Measurements from ENCODE around the gene SMARCD1.
"Not testable (repeated sequence)": the region's sequence is repeated elsewhere in the genome, so short reads cannot be mapped to it uniquely, and the experiment has no call there.

The SMARCD1 gene

GRCh38 chr12:50142993-50143392 lies 57.9 kb downstream of the SMARCD1 start:
- no peak for DNase-seq

GRCh38 chr12:50145439-50145838 lies 60.3 kb downstream of the SMARCD1 start:
- DNase-seq = no peak

GRCh38 chr12:50147281-50147680 lies 62.1 kb downstream of the SMARCD1 start:
- no peak for DNase-seq

- DNase-seq = not testable (repeated sequence)
These were observed 62.9 kb downstream of the SMARCD1 start for GRCh38 chr12:50148011-50148410.

GRCh38 chr12:50149311-50149710 lies 64.2 kb downstream of the SMARCD1 start:
- no peak for DNase-seq
